HG03280 (cell line): ENCODE data around the gene PCDHAC2.

Experiments
- ATAC-seq: cut with Tn5 transposase; IDR thresholded peaks from one replicate; pipeline ENCODE4 v1.9.1; 2021; ENCODE audit warnings: mild to moderate bottlenecking, moderate library complexity; ENCODE audit not compliant: unreplicated experiment

Gene PCDHAC2, protein sequence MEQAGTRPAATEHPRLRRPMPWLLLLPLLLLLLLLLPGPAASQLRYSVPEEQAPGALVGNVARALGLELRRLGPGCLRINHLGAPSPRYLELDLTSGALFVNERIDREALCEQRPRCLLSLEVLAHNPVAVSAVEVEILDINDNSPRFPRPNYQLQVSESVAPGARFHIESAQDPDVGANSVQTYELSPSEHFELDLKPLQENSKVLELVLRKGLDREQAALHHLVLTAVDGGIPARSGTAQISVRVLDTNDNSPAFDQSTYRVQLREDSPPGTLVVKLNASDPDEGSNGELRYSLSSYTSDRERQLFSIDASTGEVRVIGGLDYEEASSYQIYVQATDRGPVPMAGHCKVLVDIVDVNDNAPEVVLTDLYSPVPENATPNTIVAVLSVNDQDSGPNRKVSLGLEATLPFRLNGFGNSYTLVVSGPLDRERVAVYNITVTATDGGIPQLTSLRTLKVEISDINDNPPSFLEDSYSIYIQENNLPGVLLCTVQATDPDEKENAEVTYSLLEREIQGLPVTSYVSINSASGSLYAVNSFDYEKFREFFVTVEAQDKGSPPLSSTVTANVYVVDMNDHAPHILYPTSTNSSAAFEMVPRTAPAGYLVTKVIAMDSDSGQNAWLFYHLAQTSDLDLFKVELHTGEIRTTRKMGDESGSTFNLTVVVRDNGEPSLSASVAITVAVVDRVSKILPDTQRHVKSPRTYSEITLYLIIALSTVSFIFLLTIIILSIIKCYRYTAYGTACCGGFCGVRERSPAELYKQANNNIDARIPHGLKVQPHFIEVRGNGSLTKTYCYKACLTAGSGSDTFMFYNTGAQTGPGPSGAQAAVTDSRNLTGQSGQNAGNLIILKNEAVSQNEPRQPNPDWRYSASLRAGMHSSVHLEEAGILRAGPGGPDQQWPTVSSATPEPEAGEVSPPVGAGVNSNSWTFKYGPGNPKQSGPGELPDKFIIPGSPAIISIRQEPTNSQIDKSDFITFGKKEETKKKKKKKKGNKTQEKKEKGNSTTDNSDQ

DNA sequence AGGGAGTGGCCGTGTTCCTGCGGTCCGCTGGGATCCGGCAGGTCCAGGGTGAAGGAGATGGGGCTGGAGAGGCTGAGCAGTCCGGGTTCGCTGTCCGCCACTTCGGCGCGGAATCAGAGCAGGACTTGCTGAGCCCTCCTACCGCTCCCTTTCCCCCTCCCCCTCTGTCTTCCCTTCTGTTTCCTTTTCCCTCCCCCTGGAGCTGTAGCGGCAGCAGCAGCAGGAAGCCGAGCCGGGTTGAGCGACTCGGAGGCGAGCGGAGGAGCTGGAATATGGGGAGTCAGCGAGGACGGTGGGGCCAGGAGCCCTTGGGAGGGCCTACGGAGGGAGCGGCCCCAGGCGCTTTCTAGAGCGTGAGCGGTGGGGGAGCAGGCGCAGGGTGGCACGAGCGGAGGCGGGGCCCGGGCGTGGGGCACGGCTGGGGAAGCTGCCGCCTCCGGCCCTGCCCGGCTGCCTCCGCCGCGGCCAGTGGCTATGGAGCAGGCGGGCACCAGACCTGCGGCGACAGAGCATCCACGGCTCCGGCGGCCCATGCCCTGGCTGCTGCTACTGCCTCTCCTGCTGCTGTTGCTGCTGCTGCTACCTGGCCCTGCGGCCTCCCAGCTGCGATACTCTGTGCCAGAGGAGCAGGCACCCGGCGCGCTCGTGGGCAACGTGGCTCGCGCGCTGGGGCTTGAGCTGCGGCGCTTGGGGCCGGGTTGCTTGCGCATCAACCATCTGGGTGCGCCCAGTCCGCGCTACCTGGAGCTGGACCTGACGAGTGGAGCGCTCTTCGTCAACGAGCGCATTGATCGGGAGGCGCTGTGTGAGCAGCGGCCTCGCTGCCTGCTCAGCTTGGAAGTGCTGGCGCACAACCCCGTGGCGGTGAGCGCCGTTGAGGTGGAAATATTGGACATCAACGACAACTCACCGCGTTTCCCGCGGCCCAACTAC is at the start of gene PCDHAC2:
TSS of gene PCDHAC2 (plus strand) at position 184 of the 933 bp plus-strand sequence. CDS start at position 475, 291 bp downstream.
- ATAC-seq = no peak

DNA sequence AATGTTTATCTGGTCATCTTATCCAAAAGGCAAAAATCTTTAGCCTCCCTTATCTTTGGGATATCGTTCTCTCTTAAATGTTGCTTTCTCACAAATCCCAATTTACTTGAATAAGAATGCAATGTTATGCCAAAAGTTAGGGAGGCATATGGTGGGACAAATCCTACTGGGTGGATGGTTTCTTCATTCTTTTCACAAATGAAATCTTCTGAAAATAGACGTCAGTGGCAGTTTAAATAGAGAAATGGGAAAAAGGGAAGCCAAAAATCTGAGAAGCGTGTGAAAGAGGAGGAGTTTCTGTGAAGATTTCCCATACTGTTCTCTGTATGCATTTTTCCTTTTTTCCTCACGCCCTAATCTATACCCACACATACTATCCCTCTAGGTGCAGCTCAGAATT is 42.7 kb upstream of the PCDHAC2 start:
- ATAC-seq = no peak

DNA sequence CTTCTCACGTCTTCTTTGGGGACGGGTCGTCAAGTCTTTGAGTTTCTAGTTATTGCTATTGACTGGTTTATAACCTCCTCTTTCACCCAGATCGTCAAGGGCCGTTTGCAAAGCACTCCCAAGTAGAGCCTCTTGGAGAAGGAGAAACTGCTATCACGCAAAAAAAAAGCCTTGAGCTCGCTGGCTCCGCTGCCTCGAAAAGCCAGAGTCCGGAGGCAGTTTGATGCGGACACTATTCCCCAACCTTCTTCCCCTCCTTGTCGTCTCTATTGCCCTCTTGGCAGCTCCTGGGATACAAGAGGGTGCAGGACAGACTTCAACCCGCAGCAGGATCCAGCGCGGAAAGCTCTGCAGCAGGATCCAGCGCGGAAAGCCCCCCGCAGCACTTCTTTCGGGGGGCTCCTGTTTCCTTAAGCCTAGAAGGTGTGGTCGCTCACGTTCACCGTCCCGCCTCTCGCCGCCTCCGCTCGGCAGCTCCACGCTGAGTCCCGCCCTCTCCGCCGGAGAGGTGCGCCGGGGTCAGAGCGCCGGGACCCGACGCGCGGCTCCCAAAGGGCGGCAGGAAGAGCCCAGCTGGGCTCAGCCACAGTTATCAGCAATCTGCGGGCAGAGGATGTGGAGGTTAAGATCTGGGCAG is 40.4 kb upstream of the PCDHAC2 start, which contains the start of gene PCDHAC1:
TSS of gene PCDHAC1 (plus strand) at position 494 of the 637 bp plus-strand sequence. CDS start 594 bp downstream, outside the sequence.
- no peak for ATAC-seq

DNA sequence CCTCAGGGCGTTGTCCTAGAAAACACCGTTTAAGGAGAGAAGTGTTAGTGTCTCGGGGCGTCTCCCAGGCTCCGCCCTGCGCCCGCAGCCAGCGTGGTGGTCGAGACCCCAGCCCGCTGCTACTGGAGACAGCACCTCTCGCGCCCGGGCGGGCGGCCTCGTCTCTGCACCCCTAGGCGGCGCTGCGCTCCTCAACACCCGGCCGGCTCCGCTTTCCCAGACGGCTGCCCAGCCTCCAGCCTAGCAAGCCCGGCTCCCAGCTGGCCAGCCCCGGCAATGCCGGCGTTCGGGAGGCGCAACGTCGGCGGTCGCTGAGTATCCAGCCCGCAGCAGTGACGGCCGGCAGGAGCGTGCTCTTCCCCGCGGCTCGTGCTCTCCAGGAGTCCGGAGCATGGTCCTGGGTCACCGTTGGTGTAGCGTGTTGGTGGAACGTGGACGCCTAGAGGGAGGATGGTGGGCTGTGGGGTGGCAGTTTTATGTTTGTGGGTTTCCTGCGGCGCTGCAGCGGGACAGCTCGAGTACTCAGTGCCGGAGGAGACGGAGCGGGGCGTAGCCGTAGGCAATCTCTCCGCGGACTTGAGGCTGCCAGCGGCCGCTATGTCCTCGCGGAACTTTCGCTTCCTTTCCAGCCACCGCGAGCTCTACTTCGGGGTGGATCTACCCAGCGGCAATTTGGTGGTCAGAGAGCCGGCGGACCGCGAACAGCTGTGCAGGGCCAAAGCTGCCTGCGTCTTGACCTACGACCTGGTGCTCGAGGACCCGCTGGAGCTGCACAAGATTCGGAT is 39.6 kb upstream of the PCDHAC2 start:
- no peak for ATAC-seq

DNA sequence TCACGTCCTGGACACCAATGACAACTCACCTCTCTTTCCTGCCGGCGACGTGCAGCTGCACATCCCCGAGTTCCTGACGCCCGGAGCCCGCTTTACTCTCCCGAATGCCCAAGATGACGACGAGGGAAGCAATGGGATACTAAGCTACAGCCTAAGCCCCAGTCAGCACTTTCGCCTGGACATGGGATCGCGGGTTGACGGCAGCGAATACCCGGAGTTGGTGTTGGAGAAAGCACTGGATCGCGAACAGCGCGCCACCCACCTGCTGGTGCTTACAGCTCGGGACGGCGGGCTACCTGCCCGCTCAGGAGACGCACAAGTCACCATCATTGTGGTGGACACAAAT is 39.1 kb upstream of the PCDHAC2 start:
- no peak for ATAC-seq

DNA sequence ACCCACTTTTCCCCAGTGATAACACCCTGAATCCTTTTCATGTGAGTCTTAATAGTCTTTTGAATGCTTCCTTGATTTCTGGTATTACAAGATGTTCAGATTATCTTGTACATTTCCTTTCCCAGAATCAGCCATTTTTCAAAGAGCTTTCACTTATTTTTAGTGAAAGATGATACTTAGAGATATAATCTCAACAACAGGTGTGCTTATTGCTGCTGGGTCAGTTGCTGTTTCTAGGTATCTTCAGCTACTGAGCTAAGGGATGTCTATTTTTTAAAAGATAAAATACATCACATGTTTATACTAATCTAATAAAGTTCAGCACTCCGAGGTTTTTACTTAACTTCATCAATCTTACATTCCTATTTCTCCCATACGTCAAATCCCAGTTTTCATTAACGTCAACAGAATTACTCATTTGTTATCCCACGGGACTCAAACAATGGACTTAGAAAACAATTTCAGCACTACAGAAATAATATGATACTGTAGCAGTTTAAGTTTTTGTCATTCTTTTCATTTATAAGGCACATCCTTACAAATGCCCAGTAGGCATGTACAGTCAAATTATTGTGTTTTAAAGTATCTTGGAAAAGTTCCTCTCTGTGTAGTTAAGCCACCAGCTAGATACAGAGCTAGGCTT is 31.2 kb upstream of the PCDHAC2 start:
- ATAC-seq = no peak

DNA sequence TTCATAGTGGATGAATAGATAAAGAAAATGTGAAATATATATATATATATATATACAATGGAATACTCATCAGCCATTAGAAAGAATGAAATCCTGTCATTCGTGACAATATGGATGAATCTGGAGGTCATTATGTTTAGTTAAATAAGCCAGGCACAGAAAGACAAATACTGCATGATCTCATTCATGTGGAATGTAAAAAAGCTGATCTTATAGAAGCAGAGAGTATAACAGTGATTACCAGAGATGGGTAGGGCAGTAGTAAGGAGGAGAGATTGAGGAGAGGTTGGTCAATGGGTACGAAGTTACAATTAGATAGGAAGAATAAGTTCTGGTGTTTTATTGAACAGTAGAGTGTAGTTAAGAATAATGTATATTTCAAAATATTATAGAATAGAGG is 19.7 kb upstream of the PCDHAC2 start:
- no peak for ATAC-seq

DNA sequence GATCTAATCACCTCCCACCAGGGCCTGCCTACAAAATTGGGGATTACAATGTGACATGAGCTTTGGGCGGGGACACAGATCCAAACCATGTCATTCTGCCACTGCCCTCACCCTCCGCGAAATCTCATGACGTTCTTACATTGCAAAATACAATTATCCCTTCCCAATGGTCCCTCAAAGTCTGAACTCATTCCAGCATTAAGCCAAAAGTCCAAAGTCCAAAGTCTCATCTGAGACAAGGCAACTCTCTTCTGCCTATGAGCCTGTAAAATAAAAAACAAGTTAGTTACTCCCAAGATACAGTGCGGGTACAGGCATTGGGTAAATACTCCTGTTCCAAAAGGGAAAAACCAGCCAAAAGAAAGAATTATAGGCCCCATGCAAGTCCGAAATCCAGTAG is 14.6 kb upstream of the PCDHAC2 start:
- no peak for ATAC-seq

DNA sequence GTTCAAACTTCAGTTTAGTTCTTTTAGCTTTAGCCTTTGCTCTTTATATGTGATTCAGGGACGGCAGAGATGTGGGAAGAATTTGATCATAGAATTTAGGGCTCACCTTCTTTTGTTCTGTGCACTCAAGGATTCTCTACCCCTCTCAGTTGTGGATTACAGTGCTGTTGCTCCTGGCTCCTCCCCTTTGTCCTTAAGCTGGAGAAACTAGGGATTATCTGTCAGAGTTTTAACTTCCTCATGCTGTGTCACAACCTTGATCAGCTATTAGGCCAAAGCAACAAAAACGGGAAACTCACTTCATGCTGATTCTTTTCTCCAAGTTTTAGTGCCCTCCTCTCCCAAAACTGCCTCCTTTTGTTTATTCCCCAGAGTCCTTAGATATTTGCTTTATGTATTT is 13.0 kb upstream of the PCDHAC2 start:
- no peak for ATAC-seq

DNA sequence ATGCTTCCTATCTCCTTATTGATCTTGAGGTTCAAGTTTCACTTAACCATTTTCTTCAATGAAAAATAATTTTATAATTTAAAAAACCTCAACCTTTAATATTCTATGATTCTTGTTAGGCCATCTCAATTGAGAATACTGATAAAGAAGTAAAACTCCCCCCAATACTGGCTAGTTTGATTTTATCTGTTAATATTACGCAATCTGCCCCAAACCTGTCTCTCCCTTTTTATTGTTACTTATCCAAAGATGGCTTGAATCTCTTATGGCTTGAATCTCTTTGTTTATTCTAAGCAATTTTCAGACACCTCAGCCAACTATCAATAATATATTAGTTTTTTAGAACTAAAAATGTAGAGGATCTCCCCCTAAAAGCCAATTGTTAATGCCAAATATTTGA is 4.1 kb upstream of the PCDHAC2 start:
- no peak for ATAC-seq

DNA sequence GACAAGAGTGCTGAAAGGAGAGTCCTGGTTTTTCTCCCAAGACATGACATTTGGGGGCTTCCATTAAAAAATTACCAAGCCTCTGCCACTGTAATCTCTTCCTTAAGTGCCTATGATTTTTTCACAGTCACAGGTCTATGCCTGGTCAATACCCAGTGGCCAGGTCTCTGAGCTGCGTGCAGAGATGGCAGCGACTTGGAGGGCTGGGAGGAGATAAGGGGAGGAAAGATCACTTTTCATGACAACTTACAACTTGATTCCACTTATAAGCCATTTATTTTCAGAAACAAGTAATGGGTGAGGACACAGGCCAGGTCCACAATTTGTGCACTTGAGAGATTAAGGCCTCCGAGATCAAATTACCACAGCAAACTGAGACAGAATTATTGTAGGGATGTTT is 1.9 kb upstream of the PCDHAC2 start:
- ATAC-seq = no peak

DNA sequence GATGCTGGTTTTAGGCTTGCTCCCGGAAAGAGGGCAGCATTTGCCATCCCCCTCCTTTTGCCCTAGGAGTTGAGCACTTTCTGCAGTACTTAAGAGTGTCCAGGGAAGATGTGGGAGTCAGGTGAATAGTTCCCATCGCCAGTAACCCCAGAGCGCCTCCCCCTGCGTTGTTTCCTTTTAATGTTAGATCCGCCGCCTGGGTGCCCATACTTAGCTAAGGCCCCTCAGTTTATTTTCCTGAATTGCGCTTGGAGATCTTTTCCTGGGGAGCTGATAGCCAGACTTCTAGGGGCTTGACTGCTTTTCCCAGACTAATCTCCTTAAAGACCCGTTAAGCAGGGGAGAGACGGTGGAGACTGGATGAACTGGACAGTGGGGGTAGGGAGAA is 377 bp upstream of the PCDHAC2 start:
- no peak for ATAC-seq

DNA sequence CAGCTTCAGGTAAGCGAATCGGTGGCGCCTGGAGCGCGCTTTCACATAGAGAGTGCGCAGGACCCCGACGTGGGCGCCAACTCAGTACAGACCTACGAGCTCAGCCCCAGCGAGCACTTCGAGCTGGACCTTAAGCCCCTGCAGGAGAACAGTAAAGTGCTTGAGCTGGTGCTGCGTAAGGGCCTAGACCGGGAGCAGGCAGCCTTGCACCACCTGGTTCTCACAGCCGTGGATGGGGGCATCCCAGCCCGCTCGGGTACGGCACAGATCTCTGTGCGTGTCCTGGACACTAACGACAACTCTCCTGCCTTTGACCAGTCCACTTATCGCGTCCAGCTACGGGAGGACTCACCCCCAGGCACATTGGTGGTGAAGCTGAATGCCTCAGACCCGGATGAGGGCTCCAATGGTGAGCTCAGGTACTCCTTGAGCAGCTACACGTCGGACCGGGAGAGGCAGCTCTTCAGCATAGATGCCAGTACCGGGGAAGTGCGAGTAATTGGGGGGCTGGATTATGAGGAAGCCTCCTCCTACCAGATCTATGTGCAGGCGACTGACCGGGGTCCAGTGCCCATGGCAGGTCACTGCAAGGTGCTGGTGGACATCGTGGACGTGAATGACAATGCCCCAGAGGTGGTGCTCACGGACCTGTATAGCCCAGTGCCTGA is 1.1 kb downstream of the PCDHAC2 start:
- no peak for ATAC-seq

DNA sequence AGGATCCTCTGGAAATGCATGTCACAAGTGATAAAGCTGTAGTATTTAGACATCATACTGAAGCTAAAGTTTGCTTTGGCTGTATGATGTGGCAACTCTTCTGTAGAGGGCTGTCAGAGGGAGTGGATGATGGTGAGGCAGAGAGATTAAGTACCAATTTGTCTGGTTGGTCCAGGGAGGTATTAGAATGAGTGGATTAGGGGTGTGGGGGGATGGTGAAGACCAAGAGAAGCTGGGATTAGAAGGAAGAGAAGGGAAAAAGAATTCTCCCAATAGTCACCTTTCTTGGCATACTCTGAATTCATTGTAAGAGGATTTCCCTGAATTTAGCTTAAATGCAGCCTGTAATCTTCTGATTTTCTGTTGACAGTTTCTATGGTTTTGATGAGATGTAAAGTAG is 3.6 kb downstream of the PCDHAC2 start:
- ATAC-seq = no peak

DNA sequence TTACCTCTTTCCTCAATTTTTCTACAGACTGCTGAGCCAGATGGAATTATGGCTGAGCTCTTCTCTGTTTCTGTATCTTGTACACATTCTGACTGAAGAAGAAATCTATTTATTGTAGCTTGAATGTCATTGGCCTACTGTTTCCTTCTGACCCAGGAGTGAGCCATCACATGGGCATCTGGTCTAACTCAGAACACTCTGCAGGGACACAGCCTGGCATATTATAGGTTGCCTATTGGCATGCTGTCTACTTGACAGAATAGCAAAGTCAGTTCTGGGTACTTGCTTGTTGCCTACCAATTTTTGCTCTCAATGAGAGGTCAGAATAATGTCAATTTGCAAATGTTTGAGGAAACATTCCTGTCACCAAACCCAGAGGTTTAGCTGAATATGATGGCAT is 7.3 kb downstream of the PCDHAC2 start:
- no peak for ATAC-seq

DNA sequence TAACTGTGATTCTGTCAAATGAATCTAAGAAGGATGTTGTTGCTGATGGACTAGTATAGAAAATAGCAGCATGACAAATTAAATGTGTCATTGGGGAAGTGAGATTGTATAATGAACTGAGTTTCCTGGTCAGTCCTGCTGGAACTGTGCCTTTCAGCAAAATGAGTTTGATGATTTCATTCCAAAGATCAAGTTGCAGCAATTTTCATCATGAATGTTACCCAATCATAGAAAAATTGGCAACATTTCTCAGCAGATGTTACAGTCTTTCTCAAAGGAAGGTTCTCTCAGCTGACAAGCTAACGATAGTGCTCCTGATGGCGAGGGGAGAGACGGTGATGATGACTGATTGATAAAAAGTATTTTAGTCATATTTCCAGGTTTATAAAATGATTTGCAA is 10.7 kb downstream of the PCDHAC2 start:
- no peak for ATAC-seq

DNA sequence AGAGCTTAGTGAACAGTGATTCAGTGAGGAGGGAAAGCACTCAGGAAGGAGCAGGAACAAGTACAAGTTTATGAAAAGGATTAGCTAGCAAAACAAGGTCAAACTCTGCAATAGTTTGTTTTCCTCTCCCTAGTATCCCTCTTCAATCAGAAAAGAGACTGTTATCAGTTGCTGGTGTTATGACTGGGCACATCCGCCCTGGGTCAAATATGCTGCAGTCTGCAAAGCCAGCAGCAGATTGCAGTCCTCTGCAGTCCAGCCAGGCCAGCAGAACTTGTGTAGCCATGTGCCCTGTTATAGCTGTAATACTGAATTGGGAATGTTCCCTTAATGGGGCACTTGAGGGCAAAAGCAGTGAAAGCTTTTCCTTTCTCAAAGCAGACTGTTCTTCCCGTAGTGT is 12.0 kb downstream of the PCDHAC2 start:
- no peak for ATAC-seq

DNA sequence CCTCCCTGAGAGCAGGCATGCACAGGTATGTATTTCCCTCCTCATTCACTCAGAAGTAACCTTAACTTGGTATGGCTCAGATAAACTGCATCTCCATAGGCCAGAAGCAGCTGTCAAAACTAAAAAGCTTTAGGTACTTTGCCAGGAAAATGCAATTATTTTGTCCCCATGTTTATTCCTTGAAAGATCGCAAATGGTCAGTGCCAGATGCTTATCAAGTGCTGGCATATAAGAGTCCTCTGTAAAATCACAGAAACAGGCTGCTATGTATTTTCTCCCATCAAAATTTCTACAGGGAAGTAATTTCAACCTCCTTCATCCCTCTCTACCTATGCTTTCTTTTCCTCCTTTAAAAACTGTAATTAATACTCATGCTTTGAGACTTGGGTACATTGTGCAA is 12.7 kb downstream of the PCDHAC2 start:
- ATAC-seq = no peak
